GM23338 (cell line): ENCODE measurements around the gene CNNM4. TPM values are rescaled to one million over a fixed set of nuclear protein-coding genes. Genes with fewer than 3 reads are reported as not detected.

Source experiments
- ATAC-seq: fragments of 200-7000 bp; cut with Tn5 transposase; 3 replicates; pipeline ENCODE4 v1.9.1; 2020
- DNase-seq: peaks from one replicate; pipeline ENCODE4 v3.0.0-alpha.2; 2015; ENCODE audit warnings: low spot score
- H2AFZ ChIP-seq: fragments of 200-600 bp; sonication (generic); 2 replicates; pipeline ENCODE4 v1.8.0; 2016; ENCODE audit warnings: antibody characterized with exemption, mild to moderate bottlenecking, moderate library complexity
- H3F3A ChIP-seq: fragments of 200-600 bp; sonication (generic); replicated peaks from 2 replicates; pipeline ENCODE4 v1.8.0; 2017; ENCODE audit warnings: antibody characterized with exemption, mixed run types, low read depth
- H3K27ac ChIP-seq: fragments of 200-600 bp; sonication (generic); 2 replicates; pipeline ENCODE4 v1.6.1; 2016; ENCODE audit warnings: low read depth
- H3K27me3 ChIP-seq: fragments of 200-600 bp; sonication (generic); 2 replicates; pipeline ENCODE4 v1.8.0; 2016; ENCODE audit warnings: mild to moderate bottlenecking, mixed run types, moderate library complexity; ENCODE audit not compliant: insufficient read depth
- H3K36me3 ChIP-seq: fragments of 200-600 bp; sonication (generic); 2 replicates; pipeline ENCODE4 v1.8.0; 2016; ENCODE audit warnings: mild to moderate bottlenecking; ENCODE audit not compliant: insufficient read depth
- H3K4me1 ChIP-seq: fragments of 200-600 bp; sonication (generic); 2 replicates; pipeline ENCODE4 v1.8.0; 2016; ENCODE audit warnings: mild to moderate bottlenecking, moderate library complexity; ENCODE audit not compliant: insufficient read depth
- H3K4me2 ChIP-seq: fragments of 200-600 bp; sonication (generic); 2 replicates; pipeline ENCODE4 v1.7.1; 2017; ENCODE audit warnings: mixed run types
- H3K4me3 ChIP-seq: fragments of 200-600 bp; sonication (generic); 2 replicates; pipeline ENCODE4 v1.6.1; 2016; ENCODE audit warnings: mixed run types
- H3K79me2 ChIP-seq: fragments of 200-600 bp; sonication (generic); replicated peaks from 2 replicates; pipeline ENCODE4 v1.8.0; 2017; ENCODE audit warnings: mild to moderate bottlenecking; ENCODE audit not compliant: insufficient read depth
- H3K9me2 ChIP-seq: fragments of 200-600 bp; sonication (generic); 2 replicates; pipeline ENCODE4 v1.8.0; 2017; ENCODE audit not compliant: insufficient read depth
- H4K20me1 ChIP-seq: fragments of 200-600 bp; sonication (generic); replicated peaks from 2 replicates; pipeline ENCODE4 v1.8.0; 2017; ENCODE audit warnings: mild to moderate bottlenecking; ENCODE audit not compliant: insufficient read depth
- H3K27ac Mint-ChIP-seq: 2 replicates; pipeline ENCODE4 v1.8.0; 2020; ENCODE audit warnings: inconsistent platforms, mild to moderate bottlenecking, moderate library complexity, mixed read lengths
- H3K27me3 Mint-ChIP-seq: 3 replicates; pipeline ENCODE4 v1.8.0; 2022; ENCODE audit warnings: low read depth, mild to moderate bottlenecking, moderate library complexity, mixed read lengths, inconsistent platforms; ENCODE audit not compliant: insufficient read depth, poor library complexity
- H3K36me3 Mint-ChIP-seq: 3 replicates; pipeline ENCODE4 v1.8.0; 2021; ENCODE audit warnings: low read depth, mild to moderate bottlenecking, inconsistent platforms, moderate library complexity, mixed read lengths
- H3K4me1 Mint-ChIP-seq: 3 replicates; pipeline ENCODE4 v1.8.0; 2020; ENCODE audit warnings: mild to moderate bottlenecking, inconsistent platforms, mixed read lengths
- H3K4me3 Mint-ChIP-seq: 3 replicates; pipeline ENCODE4 v1.8.0; 2021; ENCODE audit warnings: moderate library complexity, mild to moderate bottlenecking, inconsistent platforms, mixed read lengths
- H3K9me3 Mint-ChIP-seq: 3 replicates; pipeline ENCODE4 v1.8.0; 2020; ENCODE audit warnings: moderate library complexity, mild to moderate bottlenecking, inconsistent platforms, mixed read lengths
- CREB1 ChIP-seq: fragments of 250-450 bp; sonication (Bioruptor Pico); IDR thresholded peaks from 2 replicates; pipeline ENCODE4 v1.5.0; 2020; ENCODE audit warnings: low read depth, mild to moderate bottlenecking, moderate library complexity
- EZH2 ChIP-seq: fragments of 200-600 bp; sonication (generic); IDR thresholded peaks from one replicate; pipeline ENCODE4 v1.8.0; 2017; ENCODE audit warnings: antibody characterized with exemption, mild to moderate bottlenecking, low read depth; ENCODE audit not compliant: unreplicated experiment
- EZH2phosphoT487 ChIP-seq: fragments of 200-600 bp; sonication (generic); IDR thresholded peaks from one replicate; pipeline ENCODE4 v1.8.1; 2018; ENCODE audit warnings: antibody characterized with exemption; ENCODE audit not compliant: unreplicated experiment
- JUNB ChIP-seq: IDR thresholded peaks from one replicate; pipeline ENCODE4 v1.6.1; 2016; ENCODE audit warnings: antibody characterized with exemption; ENCODE audit not compliant: unreplicated experiment
- NANOG ChIP-seq: IDR thresholded peaks from 2 replicates; pipeline ENCODE4 v1.6.1; 2016; ENCODE audit warnings: antibody characterized with exemption, borderline replicate concordance
- POLR2AphosphoS5 ChIP-seq: IDR thresholded peaks from 2 replicates; pipeline ENCODE4 v1.6.1; 2016; ENCODE audit warnings: antibody characterized with exemption, low read depth
- STAT1 ChIP-seq: IDR thresholded peaks from one replicate; pipeline ENCODE4 v1.6.1; 2016; ENCODE audit warnings: antibody characterized with exemption; ENCODE audit not compliant: unreplicated experiment
- ZNF114 ChIP-seq: fragments of 250-450 bp; sonication (Bioruptor Pico); IDR thresholded peaks from 2 replicates; pipeline ENCODE4 v1.5.0; 2020; ENCODE audit warnings: mild to moderate bottlenecking, moderate library complexity
- ZNF331 ChIP-seq: fragments of 250-450 bp; sonication (Bioruptor Pico); IDR thresholded peaks from 2 replicates; pipeline ENCODE4 v1.5.0; 2020; ENCODE audit warnings: low read depth, mild to moderate bottlenecking, moderate library complexity
- polyA plus RNA-seq: library from polyadenylated mRNA; unstranded; fragments of >200 nt; fragmentation: Nextera tagmentation; extraction: Ambion mirVana; gene quantifications from 2 replicates; pipeline ENCODE4 v1.2.1, GENCODE V29; 2016
- total RNA-seq: library from RNA; depleted of rRNA; stranded (reverse); fragments of >200 nt; shearing (Covaris generic); gene quantifications from 2 replicates; pipeline ENCODE4 v1.2.3, GENCODE V29; 2014
- TF ChIP-seq, protein P1 (sequence below): IDR thresholded peaks from 2 replicates; pipeline ENCODE4 v1.6.1; 2016; ENCODE audit warnings: antibody characterized with exemption
- TF ChIP-seq, protein P2 (sequence below): IDR thresholded peaks from one replicate; pipeline ENCODE4 v1.6.1; 2018; ENCODE audit warnings: antibody characterized with exemption; ENCODE audit not compliant: unreplicated experiment
- TF ChIP-seq, protein P3 (sequence below), 2 experiments: fragments of 200-600 bp in 1 of 2; sonication (generic) in 1 of 2; conservative IDR thresholded peaks; 2 replicates each; pipeline versions ENCODE4 v1.5.1 to v1.6.1; 2016 to 2017; ENCODE audit warnings: antibody characterized with exemption in 2 of 2, low read depth in 2 of 2, mild to moderate bottlenecking in 2 of 2, moderate library complexity in 1 of 2
- TF ChIP-seq, protein P4 (sequence below): fragments of 250-450 bp; sonication (Bioruptor Pico); IDR thresholded peaks from 2 replicates; pipeline ENCODE4 v1.5.0; 2020; ENCODE audit warnings: mild to moderate bottlenecking, moderate library complexity

CNNM4 gene
- total and polyA plus RNA-seq, 2 experiments from 2014 or later = 2.9 to 12.9 TPM

DNA sequence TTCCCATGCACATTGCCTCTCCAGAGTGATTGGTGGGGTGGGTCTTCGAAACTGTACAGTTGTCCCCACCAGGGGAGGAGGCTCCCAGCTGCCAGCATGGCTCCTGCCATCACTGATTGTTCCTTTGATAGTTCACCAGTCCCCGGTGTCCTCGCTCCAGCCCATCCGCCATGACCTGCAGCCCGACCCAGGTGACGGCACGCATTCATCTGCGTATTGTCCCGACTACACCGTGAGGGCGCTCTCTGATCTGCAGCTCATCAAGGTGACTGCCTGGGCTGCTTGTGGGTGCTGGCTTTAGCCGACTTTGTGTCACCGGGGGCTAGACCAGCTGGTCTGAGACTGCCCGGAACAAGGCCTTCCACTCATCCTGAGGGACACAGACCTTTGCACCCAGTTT is 67.7 kb downstream of the CNNM4 start:
- H3K9me3 Mint-ChIP-seq = no peaks in the 10 kb centered on the region
- peaks cover 17% of the 10 kb centered on the region; the same call in 1 of the 2 replicates for H3F3A ChIP-seq
- H3K79me2 ChIP-seq = peaks cover 13% of the 10 kb centered on the region
- H3K4me2 ChIP-seq = no peak overlapping the region
- H3K27me3 ChIP-seq = no peaks in the 10 kb centered on the region
- no peak overlapping the region for H3K27ac ChIP-seq
- H3K4me1 ChIP-seq = peaks cover 15% of the 10 kb centered on the region
- H3K4me3 Mint-ChIP-seq = no peak overlapping the region
- no peak for TF ChIP-seq NANOG
- TF ChIP-seq, protein P1, sequence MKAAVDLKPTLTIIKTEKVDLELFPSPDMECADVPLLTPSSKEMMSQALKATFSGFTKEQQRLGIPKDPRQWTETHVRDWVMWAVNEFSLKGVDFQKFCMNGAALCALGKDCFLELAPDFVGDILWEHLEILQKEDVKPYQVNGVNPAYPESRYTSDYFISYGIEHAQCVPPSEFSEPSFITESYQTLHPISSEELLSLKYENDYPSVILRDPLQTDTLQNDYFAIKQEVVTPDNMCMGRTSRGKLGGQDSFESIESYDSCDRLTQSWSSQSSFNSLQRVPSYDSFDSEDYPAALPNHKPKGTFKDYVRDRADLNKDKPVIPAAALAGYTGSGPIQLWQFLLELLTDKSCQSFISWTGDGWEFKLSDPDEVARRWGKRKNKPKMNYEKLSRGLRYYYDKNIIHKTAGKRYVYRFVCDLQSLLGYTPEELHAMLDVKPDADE = no peak
- TF ChIP-seq JUNB = no peak
- no peak for TF ChIP-seq STAT1
- no peak for TF ChIP-seq POLR2AphosphoS5
- TF ChIP-seq ZNF114 = no peak
- TF ChIP-seq, protein P2, sequence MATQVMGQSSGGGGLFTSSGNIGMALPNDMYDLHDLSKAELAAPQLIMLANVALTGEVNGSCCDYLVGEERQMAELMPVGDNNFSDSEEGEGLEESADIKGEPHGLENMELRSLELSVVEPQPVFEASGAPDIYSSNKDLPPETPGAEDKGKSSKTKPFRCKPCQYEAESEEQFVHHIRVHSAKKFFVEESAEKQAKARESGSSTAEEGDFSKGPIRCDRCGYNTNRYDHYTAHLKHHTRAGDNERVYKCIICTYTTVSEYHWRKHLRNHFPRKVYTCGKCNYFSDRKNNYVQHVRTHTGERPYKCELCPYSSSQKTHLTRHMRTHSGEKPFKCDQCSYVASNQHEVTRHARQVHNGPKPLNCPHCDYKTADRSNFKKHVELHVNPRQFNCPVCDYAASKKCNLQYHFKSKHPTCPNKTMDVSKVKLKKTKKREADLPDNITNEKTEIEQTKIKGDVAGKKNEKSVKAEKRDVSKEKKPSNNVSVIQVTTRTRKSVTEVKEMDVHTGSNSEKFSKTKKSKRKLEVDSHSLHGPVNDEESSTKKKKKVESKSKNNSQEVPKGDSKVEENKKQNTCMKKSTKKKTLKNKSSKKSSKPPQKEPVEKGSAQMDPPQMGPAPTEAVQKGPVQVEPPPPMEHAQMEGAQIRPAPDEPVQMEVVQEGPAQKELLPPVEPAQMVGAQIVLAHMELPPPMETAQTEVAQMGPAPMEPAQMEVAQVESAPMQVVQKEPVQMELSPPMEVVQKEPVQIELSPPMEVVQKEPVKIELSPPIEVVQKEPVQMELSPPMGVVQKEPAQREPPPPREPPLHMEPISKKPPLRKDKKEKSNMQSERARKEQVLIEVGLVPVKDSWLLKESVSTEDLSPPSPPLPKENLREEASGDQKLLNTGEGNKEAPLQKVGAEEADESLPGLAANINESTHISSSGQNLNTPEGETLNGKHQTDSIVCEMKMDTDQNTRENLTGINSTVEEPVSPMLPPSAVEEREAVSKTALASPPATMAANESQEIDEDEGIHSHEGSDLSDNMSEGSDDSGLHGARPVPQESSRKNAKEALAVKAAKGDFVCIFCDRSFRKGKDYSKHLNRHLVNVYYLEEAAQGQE = no peak
- no peak for TF ChIP-seq ZNF331 (CRISPR knock-in tag)
- no peak for TF ChIP-seq EZH2phosphoT487
- TF ChIP-seq, protein P3, sequence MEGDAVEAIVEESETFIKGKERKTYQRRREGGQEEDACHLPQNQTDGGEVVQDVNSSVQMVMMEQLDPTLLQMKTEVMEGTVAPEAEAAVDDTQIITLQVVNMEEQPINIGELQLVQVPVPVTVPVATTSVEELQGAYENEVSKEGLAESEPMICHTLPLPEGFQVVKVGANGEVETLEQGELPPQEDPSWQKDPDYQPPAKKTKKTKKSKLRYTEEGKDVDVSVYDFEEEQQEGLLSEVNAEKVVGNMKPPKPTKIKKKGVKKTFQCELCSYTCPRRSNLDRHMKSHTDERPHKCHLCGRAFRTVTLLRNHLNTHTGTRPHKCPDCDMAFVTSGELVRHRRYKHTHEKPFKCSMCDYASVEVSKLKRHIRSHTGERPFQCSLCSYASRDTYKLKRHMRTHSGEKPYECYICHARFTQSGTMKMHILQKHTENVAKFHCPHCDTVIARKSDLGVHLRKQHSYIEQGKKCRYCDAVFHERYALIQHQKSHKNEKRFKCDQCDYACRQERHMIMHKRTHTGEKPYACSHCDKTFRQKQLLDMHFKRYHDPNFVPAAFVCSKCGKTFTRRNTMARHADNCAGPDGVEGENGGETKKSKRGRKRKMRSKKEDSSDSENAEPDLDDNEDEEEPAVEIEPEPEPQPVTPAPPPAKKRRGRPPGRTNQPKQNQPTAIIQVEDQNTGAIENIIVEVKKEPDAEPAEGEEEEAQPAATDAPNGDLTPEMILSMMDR (conservative IDR thresholded peaks at IDR 0.05; ENCODE audit: low read depth in 2 of 2) = no peak
- no peak for TF ChIP-seq CREB1 (CRISPR knock-in tag)
- TF ChIP-seq, protein P4, sequence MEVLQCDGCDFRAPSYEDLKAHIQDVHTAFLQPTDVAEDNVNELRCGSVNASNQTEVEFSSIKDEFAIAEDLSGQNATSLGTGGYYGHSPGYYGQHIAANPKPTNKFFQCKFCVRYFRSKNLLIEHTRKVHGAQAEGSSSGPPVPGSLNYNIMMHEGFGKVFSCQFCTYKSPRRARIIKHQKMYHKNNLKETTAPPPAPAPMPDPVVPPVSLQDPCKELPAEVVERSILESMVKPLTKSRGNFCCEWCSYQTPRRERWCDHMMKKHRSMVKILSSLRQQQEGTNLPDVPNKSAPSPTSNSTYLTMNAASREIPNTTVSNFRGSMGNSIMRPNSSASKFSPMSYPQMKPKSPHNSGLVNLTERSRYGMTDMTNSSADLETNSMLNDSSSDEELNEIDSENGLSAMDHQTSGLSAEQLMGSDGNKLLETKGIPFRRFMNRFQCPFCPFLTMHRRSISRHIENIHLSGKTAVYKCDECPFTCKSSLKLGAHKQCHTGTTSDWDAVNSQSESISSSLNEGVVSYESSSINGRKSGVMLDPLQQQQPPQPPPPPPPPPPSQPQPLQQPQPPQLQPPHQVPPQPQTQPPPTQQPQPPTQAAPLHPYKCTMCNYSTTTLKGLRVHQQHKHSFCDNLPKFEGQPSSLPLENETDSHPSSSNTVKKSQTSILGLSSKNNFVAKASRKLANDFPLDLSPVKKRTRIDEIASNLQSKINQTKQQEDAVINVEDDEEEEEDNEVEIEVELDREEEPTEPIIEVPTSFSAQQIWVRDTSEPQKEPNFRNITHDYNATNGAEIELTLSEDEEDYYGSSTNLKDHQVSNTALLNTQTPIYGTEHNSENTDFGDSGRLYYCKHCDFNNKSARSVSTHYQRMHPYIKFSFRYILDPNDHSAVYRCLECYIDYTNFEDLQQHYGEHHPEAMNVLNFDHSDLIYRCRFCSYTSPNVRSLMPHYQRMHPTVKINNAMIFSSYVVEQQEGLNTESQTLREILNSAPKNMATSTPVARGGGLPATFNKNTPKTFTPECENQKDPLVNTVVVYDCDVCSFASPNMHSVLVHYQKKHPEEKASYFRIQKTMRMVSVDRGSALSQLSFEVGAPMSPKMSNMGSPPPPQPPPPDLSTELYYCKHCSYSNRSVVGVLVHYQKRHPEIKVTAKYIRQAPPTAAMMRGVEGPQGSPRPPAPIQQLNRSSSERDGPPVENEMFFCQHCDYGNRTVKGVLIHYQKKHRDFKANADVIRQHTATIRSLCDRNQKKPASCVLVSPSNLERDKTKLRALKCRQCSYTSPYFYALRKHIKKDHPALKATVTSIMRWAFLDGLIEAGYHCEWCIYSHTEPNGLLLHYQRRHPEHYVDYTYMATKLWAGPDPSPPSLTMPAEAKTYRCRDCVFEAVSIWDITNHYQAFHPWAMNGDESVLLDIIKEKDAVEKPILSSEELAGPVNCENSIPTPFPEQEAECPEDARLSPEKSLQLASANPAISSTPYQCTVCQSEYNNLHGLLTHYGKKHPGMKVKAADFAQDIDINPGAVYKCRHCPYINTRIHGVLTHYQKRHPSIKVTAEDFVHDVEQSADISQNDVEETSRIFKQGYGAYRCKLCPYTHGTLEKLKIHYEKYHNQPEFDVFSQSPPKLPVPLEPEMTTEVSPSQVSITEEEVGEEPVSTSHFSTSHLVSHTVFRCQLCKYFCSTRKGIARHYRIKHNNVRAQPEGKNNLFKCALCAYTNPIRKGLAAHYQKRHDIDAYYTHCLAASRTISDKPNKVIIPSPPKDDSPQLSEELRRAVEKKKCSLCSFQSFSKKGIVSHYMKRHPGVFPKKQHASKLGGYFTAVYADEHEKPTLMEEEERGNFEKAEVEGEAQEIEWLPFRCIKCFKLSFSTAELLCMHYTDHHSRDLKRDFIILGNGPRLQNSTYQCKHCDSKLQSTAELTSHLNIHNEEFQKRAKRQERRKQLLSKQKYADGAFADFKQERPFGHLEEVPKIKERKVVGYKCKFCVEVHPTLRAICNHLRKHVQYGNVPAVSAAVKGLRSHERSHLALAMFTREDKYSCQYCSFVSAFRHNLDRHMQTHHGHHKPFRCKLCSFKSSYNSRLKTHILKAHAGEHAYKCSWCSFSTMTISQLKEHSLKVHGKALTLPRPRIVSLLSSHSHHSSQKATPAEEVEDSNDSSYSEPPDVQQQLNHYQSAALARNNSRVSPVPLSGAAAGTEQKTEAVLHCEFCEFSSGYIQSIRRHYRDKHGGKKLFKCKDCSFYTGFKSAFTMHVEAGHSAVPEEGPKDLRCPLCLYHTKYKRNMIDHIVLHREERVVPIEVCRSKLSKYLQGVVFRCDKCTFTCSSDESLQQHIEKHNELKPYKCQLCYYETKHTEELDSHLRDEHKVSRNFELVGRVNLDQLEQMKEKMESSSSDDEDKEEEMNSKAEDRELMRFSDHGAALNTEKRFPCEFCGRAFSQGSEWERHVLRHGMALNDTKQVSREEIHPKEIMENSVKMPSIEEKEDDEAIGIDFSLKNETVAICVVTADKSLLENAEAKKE (CRISPR knock-in tag) = no peak
- TF ChIP-seq EZH2 = no peak
- H3K36me3 Mint-ChIP-seq = peaks cover 84% of the 10 kb centered on the region
- H3K4me1 Mint-ChIP-seq = peaks cover 19% of the 10 kb centered on the region
- ATAC-seq (no peak), DNase-seq (no peak)
- peaks cover 2% of the 10 kb centered on the region for H4K20me1 ChIP-seq
- peaks cover 7% of the 10 kb centered on the region for H3K27me3 Mint-ChIP-seq
- peaks cover 18% of the 10 kb centered on the region; the same call in 1 of the 2 replicates for H3K36me3 ChIP-seq
- no peaks in the 10 kb centered on the region for H3K9me2 ChIP-seq
- H3K4me3 ChIP-seq = no peak overlapping the region
- no peak overlapping the region; the same call in 1 of the 2 replicates for H3K27ac Mint-ChIP-seq
- H2AFZ ChIP-seq = no peak overlapping the region
